NCI-H524 (cell line): Measurements from ENCODE around the gene CLEC14A.

ENCODE experiments used
- DNase-seq, 2 experiments: peaks; one replicate each; lab custom pipeline; 2025; lab: John Stamatoyannopoulos, UW

CLEC14A gene

DNA sequence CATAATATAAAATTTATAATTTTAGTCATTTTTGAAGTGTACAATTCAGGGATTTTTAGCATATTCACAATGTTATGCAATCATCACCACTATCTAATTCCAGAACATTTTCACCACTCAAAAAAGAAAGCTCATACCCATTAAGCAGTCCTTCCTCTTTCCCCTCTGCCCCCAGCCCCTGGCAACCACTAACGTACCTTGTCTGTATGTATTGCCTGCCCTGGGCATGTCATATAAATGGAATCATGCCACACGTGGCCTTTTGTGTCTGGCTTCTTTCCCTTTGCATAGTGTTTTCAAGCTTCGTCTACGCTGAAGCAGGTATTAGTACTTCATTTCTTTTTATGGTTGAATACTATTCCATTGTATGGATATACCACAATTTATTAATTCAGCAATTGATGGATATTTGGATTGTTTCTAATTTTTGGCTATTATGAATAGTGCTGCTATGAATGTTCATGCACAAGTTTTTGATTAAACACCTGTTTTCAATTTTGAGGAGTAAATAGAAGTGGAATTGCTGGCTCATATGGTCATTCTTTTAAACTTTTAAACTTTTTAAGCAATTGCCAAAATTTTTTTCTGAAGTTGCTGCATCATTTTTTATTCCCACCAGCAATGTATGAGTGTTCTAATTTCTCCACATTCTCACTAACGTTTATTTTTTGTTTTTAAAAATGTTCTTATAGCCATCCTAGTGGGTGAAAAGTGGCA is 49.8 kb downstream of the CLEC14A start:
- no peak for DNase-seq

DNA sequence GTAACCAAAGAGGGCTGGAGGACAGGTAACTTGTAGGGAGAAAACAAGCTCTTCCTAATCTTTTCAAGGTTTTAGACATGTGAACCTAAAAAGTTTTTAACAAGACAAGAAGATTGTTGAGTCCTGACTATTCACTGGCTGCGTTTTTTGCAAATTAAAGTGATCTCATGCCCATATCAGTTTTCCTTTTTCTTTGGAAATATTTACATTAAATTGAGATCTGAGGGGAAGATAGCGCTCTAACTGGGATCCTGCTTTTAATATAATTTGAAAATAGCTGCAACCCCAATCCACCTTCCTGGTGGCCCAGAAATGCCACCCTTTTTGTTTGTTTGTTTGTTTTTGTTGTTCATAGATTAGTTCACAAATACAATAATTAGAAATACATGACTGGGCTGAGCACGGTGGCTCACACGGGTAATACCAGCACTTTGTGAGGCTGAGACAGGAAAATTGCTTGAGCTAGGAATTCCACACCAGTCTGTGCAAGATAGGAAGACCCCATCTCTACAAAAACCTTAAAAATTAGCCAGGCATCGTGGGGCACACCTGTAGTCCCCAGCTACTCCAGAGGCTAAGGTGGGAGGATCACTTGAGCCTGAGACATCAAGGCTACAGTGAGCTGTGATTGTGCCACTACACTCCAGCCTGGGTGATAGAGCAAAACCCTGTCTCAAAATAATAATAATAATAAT is 50.6 kb downstream of the CLEC14A start:
- no peak for DNase-seq

DNA sequence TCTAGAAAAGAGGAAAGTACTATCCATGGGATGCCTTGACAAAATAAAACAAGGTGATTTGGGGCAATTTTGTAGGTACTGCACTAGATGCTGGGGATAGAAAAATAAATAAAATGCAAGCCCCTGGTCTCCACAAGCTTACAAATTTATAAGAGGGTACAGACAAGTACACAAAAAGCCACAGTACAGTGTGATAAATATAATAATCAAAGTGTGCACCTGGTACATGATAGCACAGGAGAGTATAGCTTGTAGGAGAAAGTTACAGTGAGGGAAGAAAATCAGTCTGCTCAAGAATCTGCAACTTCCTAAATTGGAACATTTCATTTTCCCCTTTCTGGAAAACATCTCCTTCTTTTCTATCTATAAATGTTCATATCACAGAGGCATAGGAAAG is 51.2 kb downstream of the CLEC14A start:
- DNase-seq: no peak
